ENCODE data around the gene FBF1. TPM values are rescaled to one million over a fixed set of nuclear protein-coding genes. Genes with fewer than 3 reads are reported as not detected.

Gene FBF1
- total and polyA plus RNA-seq, 9 of the 15 experiments (the other 6 are each of a cell fraction or from before 2014, with no cell fraction given), result 0.46 to 14.9 (median 7.5) TPM

DNA sequence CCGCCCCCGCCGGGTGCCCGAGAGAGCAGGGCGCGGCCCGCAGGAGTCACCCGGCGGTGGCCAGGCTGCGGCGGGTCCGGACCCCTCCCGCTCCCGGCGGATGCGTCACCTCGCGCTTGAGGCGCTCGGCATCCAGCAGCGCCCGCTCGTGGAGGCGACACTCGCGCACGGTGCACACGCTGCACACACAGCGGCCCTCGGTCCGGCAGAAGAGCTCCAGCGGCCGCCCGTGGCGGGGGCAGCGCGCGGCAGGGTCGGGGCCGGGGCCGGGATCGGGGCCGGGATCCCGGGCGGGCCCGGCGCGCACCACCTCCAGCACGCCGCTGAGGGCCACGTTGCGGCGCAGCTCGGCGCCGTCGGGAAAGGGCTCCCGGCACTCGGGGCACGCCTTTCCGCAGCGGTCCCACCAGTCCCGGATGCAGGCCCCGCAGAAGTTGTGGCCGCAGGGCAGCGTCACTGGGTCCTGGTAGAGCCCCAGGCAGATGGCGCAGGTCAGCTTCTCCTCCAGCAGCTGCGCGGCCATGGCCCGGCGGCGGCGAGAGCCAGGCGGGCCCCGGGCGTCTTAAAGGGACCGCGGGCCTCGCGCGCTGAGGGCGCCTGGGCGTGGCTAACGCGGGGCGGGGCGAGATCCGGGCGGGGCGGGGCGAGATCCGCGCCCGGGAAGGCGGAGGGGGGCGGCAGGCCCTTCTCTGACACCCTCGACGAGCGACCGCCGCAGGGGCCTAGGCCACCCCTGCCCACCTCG, 44.3 kb downstream of the FBF1 start, which contains the start of gene TRIM65 (continued):
- TF ChIP-seq EP400 (IDR thresholded peaks at IDR 0.05) (peak; percentile 80; the same call in 1 of the 2 replicates), XRCC5 (IDR thresholded peaks at IDR 0.05; ENCODE audit: low read depth, low read length) (no peak), SRSF3 (IDR thresholded peaks at IDR 0.05; ENCODE audit: insufficient read depth, low read length) (no peak), NR2C2 (CRISPR knock-in tag; IDR thresholded peaks at IDR 0.05) (no peak), NR2C2 (tag; IDR thresholded peaks at IDR 0.05) (peak; percentile 56; the same call in 1 of the 2 replicates), ZNF699 (CRISPR knock-in tag; IDR thresholded peaks at IDR 0.05; ENCODE audit: insufficient replicate concordance) (no peak), RBM34 (IDR thresholded peaks at IDR 0.05; ENCODE audit: borderline replicate concordance, insufficient read depth, low read length) (no peak), ZNF133 (CRISPR knock-in tag; IDR thresholded peaks at IDR 0.05) (no peak), NFYB (IDR thresholded peaks at IDR 0.05; ENCODE audit: extremely low read depth, insufficient read length) (no peak), CHCHD3 (CRISPR knock-in tag; IDR thresholded peaks at IDR 0.05) (no peak), RNF2 (IDR thresholded peaks at IDR 0.05) (0 out of 2 replicates have a peak, but pooled peaks have one; percentile 6), RHOXF2B (CRISPR knock-in tag; conservative IDR thresholded peaks at IDR 0.05) (no peak), ZFX (CRISPR knock-in tag; IDR thresholded peaks at IDR 0.05) (peak; percentile 90), HNRNPL (IDR thresholded peaks at IDR 0.05; ENCODE audit: low read depth, low read length) (0 out of 2 replicates have a peak, but pooled peaks have one; percentile 32), PCBP1 (IDR thresholded peaks at IDR 0.05; ENCODE audit: low read depth, low read length, poor library complexity, severe bottlenecking) (no peak), ZNF324 (CRISPR knock-in tag; IDR thresholded peaks at IDR 0.05) (no peak)
- TF ChIP-seq, protein P1, sequence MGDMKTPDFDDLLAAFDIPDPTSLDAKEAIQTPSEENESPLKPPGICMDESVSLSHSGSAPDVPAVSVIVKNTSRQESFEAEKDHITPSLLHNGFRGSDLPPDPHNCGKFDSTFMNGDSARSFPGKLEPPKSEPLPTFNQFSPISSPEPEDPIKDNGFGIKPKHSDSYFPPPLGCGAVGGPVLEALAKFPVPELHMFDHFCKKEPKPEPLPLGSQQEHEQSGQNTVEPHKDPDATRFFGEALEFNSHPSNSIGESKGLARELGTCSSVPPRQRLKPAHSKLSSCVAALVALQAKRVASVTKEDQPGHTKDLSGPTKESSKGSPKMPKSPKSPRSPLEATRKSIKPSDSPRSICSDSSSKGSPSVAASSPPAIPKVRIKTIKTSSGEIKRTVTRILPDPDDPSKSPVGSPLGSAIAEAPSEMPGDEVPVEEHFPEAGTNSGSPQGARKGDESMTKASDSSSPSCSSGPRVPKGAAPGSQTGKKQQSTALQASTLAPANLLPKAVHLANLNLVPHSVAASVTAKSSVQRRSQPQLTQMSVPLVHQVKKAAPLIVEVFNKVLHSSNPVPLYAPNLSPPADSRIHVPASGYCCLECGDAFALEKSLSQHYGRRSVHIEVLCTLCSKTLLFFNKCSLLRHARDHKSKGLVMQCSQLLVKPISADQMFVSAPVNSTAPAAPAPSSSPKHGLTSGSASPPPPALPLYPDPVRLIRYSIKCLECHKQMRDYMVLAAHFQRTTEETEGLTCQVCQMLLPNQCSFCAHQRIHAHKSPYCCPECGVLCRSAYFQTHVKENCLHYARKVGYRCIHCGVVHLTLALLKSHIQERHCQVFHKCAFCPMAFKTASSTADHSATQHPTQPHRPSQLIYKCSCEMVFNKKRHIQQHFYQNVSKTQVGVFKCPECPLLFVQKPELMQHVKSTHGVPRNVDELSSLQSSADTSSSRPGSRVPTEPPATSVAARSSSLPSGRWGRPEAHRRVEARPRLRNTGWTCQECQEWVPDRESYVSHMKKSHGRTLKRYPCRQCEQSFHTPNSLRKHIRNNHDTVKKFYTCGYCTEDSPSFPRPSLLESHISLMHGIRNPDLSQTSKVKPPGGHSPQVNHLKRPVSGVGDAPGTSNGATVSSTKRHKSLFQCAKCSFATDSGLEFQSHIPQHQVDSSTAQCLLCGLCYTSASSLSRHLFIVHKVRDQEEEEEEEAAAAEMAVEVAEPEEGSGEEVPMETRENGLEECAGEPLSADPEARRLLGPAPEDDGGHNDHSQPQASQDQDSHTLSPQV (IDR thresholded peaks at IDR 0.05), result no peak; the same call in none of the 2 replicates
- TF ChIP-seq, protein P2, sequence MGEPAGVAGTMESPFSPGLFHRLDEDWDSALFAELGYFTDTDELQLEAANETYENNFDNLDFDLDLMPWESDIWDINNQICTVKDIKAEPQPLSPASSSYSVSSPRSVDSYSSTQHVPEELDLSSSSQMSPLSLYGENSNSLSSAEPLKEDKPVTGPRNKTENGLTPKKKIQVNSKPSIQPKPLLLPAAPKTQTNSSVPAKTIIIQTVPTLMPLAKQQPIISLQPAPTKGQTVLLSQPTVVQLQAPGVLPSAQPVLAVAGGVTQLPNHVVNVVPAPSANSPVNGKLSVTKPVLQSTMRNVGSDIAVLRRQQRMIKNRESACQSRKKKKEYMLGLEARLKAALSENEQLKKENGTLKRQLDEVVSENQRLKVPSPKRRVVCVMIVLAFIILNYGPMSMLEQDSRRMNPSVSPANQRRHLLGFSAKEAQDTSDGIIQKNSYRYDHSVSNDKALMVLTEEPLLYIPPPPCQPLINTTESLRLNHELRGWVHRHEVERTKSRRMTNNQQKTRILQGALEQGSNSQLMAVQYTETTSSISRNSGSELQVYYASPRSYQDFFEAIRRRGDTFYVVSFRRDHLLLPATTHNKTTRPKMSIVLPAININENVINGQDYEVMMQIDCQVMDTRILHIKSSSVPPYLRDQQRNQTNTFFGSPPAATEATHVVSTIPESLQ (CRISPR knock-in tag; IDR thresholded peaks at IDR 0.05), result no peak
- TF ChIP-seq, protein P3, sequence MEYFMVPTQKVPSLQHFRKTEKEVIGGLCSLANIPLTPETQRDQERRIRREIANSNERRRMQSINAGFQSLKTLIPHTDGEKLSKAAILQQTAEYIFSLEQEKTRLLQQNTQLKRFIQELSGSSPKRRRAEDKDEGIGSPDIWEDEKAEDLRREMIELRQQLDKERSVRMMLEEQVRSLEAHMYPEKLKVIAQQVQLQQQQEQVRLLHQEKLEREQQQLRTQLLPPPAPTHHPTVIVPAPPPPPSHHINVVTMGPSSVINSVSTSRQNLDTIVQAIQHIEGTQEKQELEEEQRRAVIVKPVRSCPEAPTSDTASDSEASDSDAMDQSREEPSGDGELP (CRISPR knock-in tag; IDR thresholded peaks at IDR 0.05; ENCODE audit: borderline replicate concordance), result peak; percentile 66
- TF ChIP-seq, protein P4, sequence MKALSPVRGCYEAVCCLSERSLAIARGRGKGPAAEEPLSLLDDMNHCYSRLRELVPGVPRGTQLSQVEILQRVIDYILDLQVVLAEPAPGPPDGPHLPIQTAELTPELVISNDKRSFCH (CRISPR knock-in tag; IDR thresholded peaks at IDR 0.05), result no peak
- TF ChIP-seq, protein P4 (tag; IDR thresholded peaks at IDR 0.05), result 0 out of 2 replicates have a peak, but pooled peaks have one; percentile 25
